Right lobe of liver (tissue), 4 donors: Measurements from ENCODE around the gene PDZD2.

Experiments
- POLR2A ChIP-seq: fragments of 450-650 bp; IDR thresholded peaks from one replicate; pipeline ENCODE4 v1.6.1; 2017; ENCODE audit warnings: antibody characterized with exemption, mild to moderate bottlenecking
- TF ChIP-seq, protein P1 (sequence below), 4 donors: fragments of 200-600 bp in 3 of 4; fragments of 450-650 bp in 1 of 4; IDR thresholded peaks; one replicate each; pipeline versions ENCODE4 v1.5.1 to v1.8.0; 2016 to 2022; ENCODE audit warnings: antibody characterized with exemption in 4 of 4, mild to moderate bottlenecking in 2 of 4
- donor health status: DM: no; HTN: no; CAD: no.
- donor health status: DM: no; HTN: no; CAD: no.
- donor health status: DM: no; HTN: yes; CAD: no.

GRCh38 chr5:31726952-31727351 lies 88.0 kb downstream of the PDZD2 start:
- TF ChIP-seq, protein P1, sequence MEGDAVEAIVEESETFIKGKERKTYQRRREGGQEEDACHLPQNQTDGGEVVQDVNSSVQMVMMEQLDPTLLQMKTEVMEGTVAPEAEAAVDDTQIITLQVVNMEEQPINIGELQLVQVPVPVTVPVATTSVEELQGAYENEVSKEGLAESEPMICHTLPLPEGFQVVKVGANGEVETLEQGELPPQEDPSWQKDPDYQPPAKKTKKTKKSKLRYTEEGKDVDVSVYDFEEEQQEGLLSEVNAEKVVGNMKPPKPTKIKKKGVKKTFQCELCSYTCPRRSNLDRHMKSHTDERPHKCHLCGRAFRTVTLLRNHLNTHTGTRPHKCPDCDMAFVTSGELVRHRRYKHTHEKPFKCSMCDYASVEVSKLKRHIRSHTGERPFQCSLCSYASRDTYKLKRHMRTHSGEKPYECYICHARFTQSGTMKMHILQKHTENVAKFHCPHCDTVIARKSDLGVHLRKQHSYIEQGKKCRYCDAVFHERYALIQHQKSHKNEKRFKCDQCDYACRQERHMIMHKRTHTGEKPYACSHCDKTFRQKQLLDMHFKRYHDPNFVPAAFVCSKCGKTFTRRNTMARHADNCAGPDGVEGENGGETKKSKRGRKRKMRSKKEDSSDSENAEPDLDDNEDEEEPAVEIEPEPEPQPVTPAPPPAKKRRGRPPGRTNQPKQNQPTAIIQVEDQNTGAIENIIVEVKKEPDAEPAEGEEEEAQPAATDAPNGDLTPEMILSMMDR (IDR thresholded peaks at IDR 0.05) = no peak
- no peak for TF ChIP-seq POLR2A
